K562 (cell line): Measurements from ENCODE around the gene RDM1. TPM values are rescaled to one million over a fixed set of nuclear protein-coding genes. Genes with fewer than 3 reads are reported as not detected.
A peak's percentile ranks its signal among the peaks of the same experiment; 100 is the strongest.

ENCODE experiments used
- ATAC-seq: fragments of 200-7000 bp; cut with Tn5 transposase; 3 replicates; pipeline ENCODE4 v1.9.1; 2020; ENCODE audit warnings: moderate library complexity
- BruUV-seq: library from RNA; stranded (reverse); fragments of 400-500 nt; replicated peaks from 2 replicates; lab custom pipeline; 2021; lab: Mats Ljungman, UMichigan
- CTCF ChIA-PET: fragments of 300-600 bp; formaldehyde crosslinking; extraction: SDS; loops from one replicate; lab custom pipeline; 2021; ENCODE audit warnings: low intra/inter-chr PET ratio; lab: Yijun Ruan, JAX
- POLR2A ChIA-PET: fragments of 300-600, 350-650 bp; sonication (Branson Sonifier 250); formaldehyde crosslinking; extraction: SDS; loops from one replicate; lab custom pipeline; 2021; ENCODE audit warnings: antibody characterized with exemption, inconsistent platforms; lab: Yijun Ruan, JAX
- DNase-seq, 4 experiments: peaks; one replicate each; pipeline versions ENCODE4 v3.0.0 to v3.0.0-alpha.2; 2011 to 2018; ENCODE audit warnings: low spot score in 3 of 4, mixed read lengths in 3 of 4; ENCODE audit errors: extremely low read depth in 1 of 4
- FAIRE-seq: peaks from 2 replicates; lab custom pipeline; 2011; peaks lifted over from hg19 to GRCh38; lab: Jason Lieb, UNC
- H2AFZ ChIP-seq: 2 replicates; pipeline ENCODE4 v1.6.0; 2011; ENCODE audit warnings: low read depth, low read length, control low read depth, inconsistent platforms
- H3K27ac ChIP-seq: fragments of 200-600 bp; 3 replicates; pipeline ENCODE4 v1.8.0; 2011; ENCODE audit warnings: low read depth, mild to moderate bottlenecking, control low read depth, inconsistent platforms, low read length, moderate library complexity, mixed read lengths; ENCODE audit errors: extremely low read depth
- H3K27me3 ChIP-seq, 2 experiments: fragments of 300-600 bp in 1 of 2; 2 replicates in 1 of 2; 3 replicates in 1 of 2; pipeline versions ENCODE4 v1.6.0 to v1.8.0; 2011; ENCODE audit warnings: inconsistent platforms in 2 of 2, low read length in 2 of 2, mild to moderate bottlenecking in 1 of 2, mixed read lengths in 1 of 2, moderate library complexity in 1 of 2; ENCODE audit not compliant: control insufficient read depth in 2 of 2, insufficient read depth in 2 of 2
- H3K36me3 ChIP-seq: fragments of 300-600 bp; 3 replicates; pipeline ENCODE4 v1.8.0; 2011; ENCODE audit warnings: mild to moderate bottlenecking, low read length, inconsistent platforms; ENCODE audit not compliant: control insufficient read depth, insufficient read depth
- H3K4me1 ChIP-seq, 2 experiments: fragments of 200-600 bp in 1 of 2; replicated peaks in 1 of 2; 2 replicates in 1 of 2; 3 replicates in 1 of 2; pipeline versions ENCODE4 v1.5.1 to v1.8.0; 2011; ENCODE audit warnings: inconsistent platforms in 2 of 2, low read length in 2 of 2, mild to moderate bottlenecking in 1 of 2, mixed read lengths in 1 of 2, moderate library complexity in 1 of 2; ENCODE audit not compliant: control insufficient read depth in 2 of 2, insufficient read depth in 2 of 2
- H3K4me2 ChIP-seq: 2 replicates; pipeline ENCODE4 v1.6.1; 2011; ENCODE audit warnings: low read length, control low read depth, inconsistent platforms, mixed read lengths; ENCODE audit not compliant: insufficient read depth
- H3K4me3 ChIP-seq: fragments of 200-600 bp; sonication (generic), shearing (Covaris generic); 2 replicates; pipeline ENCODE4 v1.5.1; 2016; ENCODE audit warnings: control low read depth, inconsistent platforms
- H3K79me2 ChIP-seq: fragments of 200-600 bp; 3 replicates; pipeline ENCODE4 v1.8.0; 2011; ENCODE audit warnings: low read length, inconsistent platforms; ENCODE audit not compliant: control insufficient read depth, insufficient read depth
- H3K9ac ChIP-seq, 2 experiments: 2 replicates each; pipeline versions ENCODE4 v1.6.0 to v1.6.1; 2011; ENCODE audit warnings: low read depth in 2 of 2, low read length in 2 of 2, control low read depth in 1 of 2, inconsistent platforms in 1 of 2, mild to moderate bottlenecking in 1 of 2, mixed read lengths in 1 of 2; ENCODE audit not compliant: insufficient read depth in 1 of 2
- H3K9me1 ChIP-seq: one replicate; pipeline ENCODE4 v1.6.0; 2011; ENCODE audit warnings: inconsistent platforms, mild to moderate bottlenecking, low read length, moderate library complexity; ENCODE audit not compliant: control insufficient read depth, insufficient read depth
- H3K9me3 ChIP-seq: replicated peaks from 2 replicates; pipeline ENCODE4 v1.5.1; 2011; ENCODE audit warnings: low read depth, low read length, inconsistent platforms; ENCODE audit not compliant: control insufficient read depth, insufficient read depth
- H4K20me1 ChIP-seq: replicated peaks from 2 replicates; pipeline ENCODE4 v1.6.1; 2011; ENCODE audit warnings: low read length, inconsistent platforms, mixed read lengths; ENCODE audit not compliant: control insufficient read depth, insufficient read depth
- AFF1 ChIP-seq, 2 experiments: fragments of 450-650 bp; IDR thresholded peaks; 2 replicates each; pipeline ENCODE4 v1.6.1; 2018; ENCODE audit warnings: mild to moderate bottlenecking in 2 of 2, low read depth in 1 of 2; ENCODE audit not compliant: partially characterized antibody in 2 of 2
- ATF7 ChIP-seq: fragments of 450-650 bp; IDR thresholded peaks from 2 replicates; pipeline ENCODE4 v1.7.1; 2014; ENCODE audit warnings: mild to moderate bottlenecking, moderate library complexity
- FOSL1 ChIP-seq: fragments of 200-800 bp; sonication (Bioruptor generic); conservative IDR thresholded peaks from 2 replicates; pipeline ENCODE4 v1.6.1; 2016; ENCODE audit warnings: missing genetic modification characterization, missing compliant biosample characterization
- JUND ChIP-seq, 2 experiments: IDR thresholded peaks; 2 replicates in 1 of 2; 3 replicates in 1 of 2; pipeline ENCODE4 v1.6.1; 2011; ENCODE audit warnings: borderline replicate concordance in 2 of 2, low read depth in 2 of 2, low read length in 2 of 2, improper control_type of control experiment in 1 of 2, missing biosample characterization in 1 of 2, missing genetic modification characterization in 1 of 2, missing genetic modification reagents in 1 of 2
- SMARCC2 ChIP-seq: fragments of 450-650 bp; IDR thresholded peaks from 2 replicates; pipeline ENCODE4 v1.6.1; 2017; ENCODE audit warnings: antibody characterized with exemption, moderate library complexity, mild to moderate bottlenecking, low read depth
- ZNF609 ChIP-seq: sonication (generic); formaldehyde crosslinking; IDR thresholded peaks from 2 replicates; pipeline ENCODE4 v1.8.1; 2023; ENCODE audit warnings: missing genetic modification reagents, mild to moderate bottlenecking, borderline replicate concordance
- ZNF639 ChIP-seq, 2 experiments: fragments of 200-800 bp in 1 of 2; sonication (Bioruptor generic) in 1 of 2; sonication (generic) in 1 of 2; formaldehyde crosslinking in 1 of 2; IDR thresholded peaks in 1 of 2; conservative IDR thresholded peaks in 1 of 2; 2 replicates each; pipeline versions ENCODE4 v1.5.0 to v1.6.1; 2016 to 2020; ENCODE audit warnings: missing compliant biosample characterization in 1 of 2, missing genetic modification characterization in 1 of 2, missing genetic modification reagents in 1 of 2
- WGBS: fragments of 100-300 bp; shearing (Covaris generic); methylation state at CpG from one replicate; pipeline ENCODE4 v1.1.6; 2016; ENCODE audit warnings: low coverage, mixed read lengths; ENCODE audit not compliant: insufficient coverage; ENCODE audit errors: missing lambda C conversion rate; 5-methylcytosine and 5-hydroxymethylcytosine counted together
- in situ Hi-C: fragments of 300-500 bp; cut with MboI; formaldehyde crosslinking; loops from 4 replicates; pipeline ENCODE4 v1.15.0; 2018; ENCODE audit warnings: inconsistent platforms, mixed read lengths
- intact Hi-C: fragments of 100-400 bp; cut with micrococcal nuclease; formaldehyde crosslinking; loops from 2 replicates; pipeline ENCODE4 v1.14.2; 2022
- polyA plus RNA-seq, 8 experiments: library from polyadenylated mRNA; depleted of rRNA in 4 of 8; stranded (reverse) in 5 of 8; unstranded in 3 of 8; fragments of >200 nt; fragmentation: Nextera tagmentation in 2 of 8; fragmentation: Illumina TruSeq in 1 of 8; extraction: Ambion mirVana in 2 of 8; extraction: Trizol in 1 of 8; gene quantifications; 2 replicates each; pipeline versions ENCODE4 v1.2.1 to v1.2.3, GENCODE V29; 2011 to 2014; ENCODE audit warnings: inconsistent platforms in 1 of 8, missing spikeins in 1 of 8
- total RNA-seq, 7 experiments: library from RNA; depleted of rRNA in 6 of 7; stranded (reverse); fragments of >200 nt in 6 of 7; fragmentation: Illumina TruSeq in 2 of 7; extraction: Trizol in 2 of 7; gene quantifications; 2 replicates each; pipeline versions ENCODE4 v1.2.1 to v1.2.3, GENCODE V29; 2011 to 2021; ENCODE audit warnings: low replicate concordance in 1 of 7

Gene RDM1
- total and polyA plus RNA-seq, 9 of the 15 experiments (the other 6 are each of a cell fraction or from before 2014, with no cell fraction given): 2.5 to 11.2 (median 5.4) TPM

- peak in 1 of 4 experiments; percentile 55 for DNase-seq
- H3K27me3 ChIP-seq: no peaks in the 10 kb centered on the region
- WGBS: 74% methylated on average over 6 of the region's 6 CpGs
- no peak for FAIRE-seq
- H3K9me3 ChIP-seq: no peaks in the 10 kb centered on the region
- BruUV-seq: no TSS peak
- H3K36me3 ChIP-seq: no peaks in the 10 kb centered on the region
- 0 out of 2 replicates have a peak overlapping the region, but pooled peaks have one; percentile 13 for H3K4me2 ChIP-seq
- no peak overlapping the region for H3K27ac ChIP-seq
- peak overlapping the region in 1 of 2 experiments; percentile 54; a peak in 1 of 4 replicates for H3K9ac ChIP-seq
- CTCF ChIA-PET: no interaction called here
- H4K20me1 ChIP-seq: no peaks in the 10 kb centered on the region
- ATAC-seq: peak; percentile 34; the same call in 2 of the 3 replicates
- H3K4me1 ChIP-seq: peaks cover 4 to 13% of the 10 kb centered on the region in 2 experiments
- H3K4me3 ChIP-seq: no peak overlapping the region
- H2AFZ ChIP-seq: peak overlapping the region; percentile 92
- no peaks in the 10 kb centered on the region for H3K9me1 ChIP-seq
- in situ Hi-C loops: no loop called here
- H3K79me2 ChIP-seq: no peaks in the 10 kb centered on the region
- POLR2A ChIA-PET: interaction anchor here (1.0 to 2.5 kb wide), 9 partner anchors 10 to 75 kb away, joined by 3 to 22 read pairs (median 5); partner anchors contain the start of gene LYZL6
- intact Hi-C loops: no loop called here
- TF ChIP-seq AFF1 (IDR thresholded peaks at IDR 0.05; ENCODE audit: low read depth in 1 of 2, partially characterized antibody in 2 of 2) (peak in 1 of 2 experiments; percentile 89), SMARCC2 (no peak), JUND (IDR thresholded peaks at IDR 0.05; ENCODE audit: borderline replicate concordance, low read depth, low read length) (peak; percentile 23; the same call in 1 of the 2 replicates), JUND (tag; IDR thresholded peaks at IDR 0.05; ENCODE audit: borderline replicate concordance, low read depth, low read length) (peak; percentile 78; the same call in 2 of the 3 replicates), ATF7 (peak; percentile 62), FOSL1 (tag) (peak; percentile 74), ZNF639 (CRISPR knock-in tag; conservative IDR thresholded peaks at IDR 0.05 in 1 of 2, IDR thresholded peaks at IDR 0.05 in 1 of 2) (0 out of 4 replicates have a peak, but pooled peaks of 1 of the 2 experiments have one; percentile 38), ZNF609 (CRISPR knock-in tag) (no peak)
These were observed 1.3 kb upstream of the RDM1 start for GRCh38 chr17:35931794-35932425.
